Thoracic aorta (tissue), 2 donors: Measurements from ENCODE around the gene PPP1CA. TPM values are rescaled to one million over a fixed set of nuclear protein-coding genes. Genes with fewer than 3 reads are reported as not detected.
A peak's percentile ranks its signal among the peaks of the same experiment; 100 is the strongest.

Source experiments
- ATAC-seq: fragments of 150-250 bp; one replicate; pipeline ENCODE4 v1.8.0; 2017; ENCODE audit warnings: low read depth; ENCODE audit not compliant: insufficient number of reproducible peaks, low FRiP score
- DNase-seq: peaks from one replicate; pipeline ENCODE4 v3.0.0-alpha.2; 2020; ENCODE audit warnings: low spot score
- H3K27ac ChIP-seq, 2 donors: fragments of 200-600 bp; sonication (generic); 1 replicate in 1 of 2; 2 replicates in 1 of 2; pipeline ENCODE4 v1.5.1; 2016; ENCODE audit warnings: mild to moderate bottlenecking in 2 of 2, moderate library complexity in 2 of 2
- H3K27me3 ChIP-seq: fragments of 200-600 bp; sonication (generic); replicated peaks from 2 replicates; pipeline ENCODE4 v1.6.0; 2016; ENCODE audit warnings: mild to moderate bottlenecking; ENCODE audit not compliant: insufficient read depth
- H3K36me3 ChIP-seq: fragments of 200-600 bp; sonication (generic); one replicate; pipeline ENCODE4 v1.5.1; 2016
- H3K4me1 ChIP-seq, 2 donors: fragments of 200-600 bp; sonication (generic); 1 replicate in 1 of 2; 2 replicates in 1 of 2; pipeline versions ENCODE4 v1.5.1 to v1.6.0; 2016; ENCODE audit warnings: low read depth in 2 of 2, mild to moderate bottlenecking in 1 of 2; ENCODE audit not compliant: control insufficient read depth in 1 of 2
- H3K4me3 ChIP-seq: fragments of 200-600 bp; sonication (generic); 2 replicates; pipeline ENCODE4 v1.5.1; 2016; ENCODE audit warnings: mild to moderate bottlenecking
- H3K9me3 ChIP-seq: fragments of 200-600 bp; sonication (generic); 2 replicates; pipeline ENCODE4 v1.5.1; 2016
- total RNA-seq, 2 donors: library from RNA; depleted of rRNA; stranded (reverse); fragments of >200 nt; gene quantifications; one replicate each; pipeline versions ENCODE4 v1.1.0 to v1.2.3, GENCODE V29; 2016
- TF ChIP-seq, protein P1 (sequence below): fragments of 200-600 bp; sonication (generic); IDR thresholded peaks from one replicate; pipeline ENCODE4 v1.5.1; 2019; ENCODE audit warnings: antibody characterized with exemption

Gene PPP1CA
- total RNA-seq, 2 donors from 2014 or later: 74.4 to 77.8 TPM

DNA sequence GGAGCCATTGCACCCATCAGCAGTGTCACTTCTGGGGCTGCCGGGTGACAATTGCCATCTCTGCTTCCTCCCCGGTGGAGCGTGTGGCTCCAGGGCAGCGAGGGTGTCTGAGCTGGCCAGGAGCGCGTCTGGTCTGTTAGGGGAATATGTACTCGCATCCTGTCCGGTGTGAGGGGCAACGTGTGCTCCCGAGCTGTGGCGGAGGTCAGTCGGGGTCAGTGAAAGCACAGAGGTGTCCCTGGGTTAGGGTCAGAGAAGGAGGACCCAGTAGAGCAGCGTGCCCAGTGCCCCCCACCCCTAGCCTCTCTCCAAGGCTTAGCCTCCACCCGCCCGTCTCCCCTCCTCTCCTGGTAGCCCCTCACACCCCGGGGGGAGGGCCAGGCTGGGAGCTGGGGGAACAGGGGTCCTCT is 29.7 kb downstream of the PPP1CA start:
- Histone ChIP-seq H3K27ac (peak overlapping the region; percentile 72 to 92), H3K4me3 (peak overlapping the region; percentile 76), H3K9me3 (no peaks in the 10 kb centered on the region), H3K36me3 (no peaks in the 10 kb centered on the region), H3K4me1 (peaks cover 23 to 47% of the 10 kb centered on the region in 2 donors), H3K27me3 (no peaks in the 10 kb centered on the region)
- TF ChIP-seq, protein P1, sequence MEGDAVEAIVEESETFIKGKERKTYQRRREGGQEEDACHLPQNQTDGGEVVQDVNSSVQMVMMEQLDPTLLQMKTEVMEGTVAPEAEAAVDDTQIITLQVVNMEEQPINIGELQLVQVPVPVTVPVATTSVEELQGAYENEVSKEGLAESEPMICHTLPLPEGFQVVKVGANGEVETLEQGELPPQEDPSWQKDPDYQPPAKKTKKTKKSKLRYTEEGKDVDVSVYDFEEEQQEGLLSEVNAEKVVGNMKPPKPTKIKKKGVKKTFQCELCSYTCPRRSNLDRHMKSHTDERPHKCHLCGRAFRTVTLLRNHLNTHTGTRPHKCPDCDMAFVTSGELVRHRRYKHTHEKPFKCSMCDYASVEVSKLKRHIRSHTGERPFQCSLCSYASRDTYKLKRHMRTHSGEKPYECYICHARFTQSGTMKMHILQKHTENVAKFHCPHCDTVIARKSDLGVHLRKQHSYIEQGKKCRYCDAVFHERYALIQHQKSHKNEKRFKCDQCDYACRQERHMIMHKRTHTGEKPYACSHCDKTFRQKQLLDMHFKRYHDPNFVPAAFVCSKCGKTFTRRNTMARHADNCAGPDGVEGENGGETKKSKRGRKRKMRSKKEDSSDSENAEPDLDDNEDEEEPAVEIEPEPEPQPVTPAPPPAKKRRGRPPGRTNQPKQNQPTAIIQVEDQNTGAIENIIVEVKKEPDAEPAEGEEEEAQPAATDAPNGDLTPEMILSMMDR: no peak
- DNase-seq (no peak), ATAC-seq (no peak)

- DNase-seq (no peak), ATAC-seq (no peak)
- peak overlapping the region; percentile 76 for H3K4me3 ChIP-seq
- TF ChIP-seq, protein P1: peak; percentile 52
- no peaks in the 10 kb centered on the region for H3K36me3 ChIP-seq
- peak overlapping the region; percentile 3 to 92 for H3K27ac ChIP-seq
- H3K27me3 ChIP-seq: no peaks in the 10 kb centered on the region
- H3K4me1 ChIP-seq: peaks cover 25 to 52% of the 10 kb centered on the region in 2 donors
- no peaks in the 10 kb centered on the region for H3K9me3 ChIP-seq
Measured at GRCh38 chr11:67371189-67371910, 30.3 kb downstream of the PPP1CA start.

GRCh38 chr11:67370351-67371076 is 31.1 kb downstream of the PPP1CA start:
- Histone ChIP-seq H3K27ac (peak overlapping the region in 1 of 2 donors; percentile 21), H3K36me3 (no peaks in the 10 kb centered on the region), H3K4me1 (peaks cover 25 to 54% of the 10 kb centered on the region in 2 donors), H3K4me3 (no peak overlapping the region), H3K9me3 (no peaks in the 10 kb centered on the region), H3K27me3 (no peaks in the 10 kb centered on the region)
- DNase-seq (no peak), ATAC-seq (no peak)
- TF ChIP-seq, protein P1: no peak

- Histone ChIP-seq H3K27me3 (no peaks in the 10 kb centered on the region), H3K27ac (peak overlapping the region in 1 of 2 donors; percentile 27), H3K4me1 (peaks cover 24 to 51% of the 10 kb centered on the region in 2 donors), H3K4me3 (no peak overlapping the region), H3K9me3 (no peaks in the 10 kb centered on the region), H3K36me3 (peaks cover 1% of the 10 kb centered on the region)
- TF ChIP-seq, protein P1: no peak
- DNase-seq (no peak), ATAC-seq (no peak)
Measured at GRCh38 chr11:67369801-67370284, 31.8 kb downstream of the PPP1CA start.

DNA sequence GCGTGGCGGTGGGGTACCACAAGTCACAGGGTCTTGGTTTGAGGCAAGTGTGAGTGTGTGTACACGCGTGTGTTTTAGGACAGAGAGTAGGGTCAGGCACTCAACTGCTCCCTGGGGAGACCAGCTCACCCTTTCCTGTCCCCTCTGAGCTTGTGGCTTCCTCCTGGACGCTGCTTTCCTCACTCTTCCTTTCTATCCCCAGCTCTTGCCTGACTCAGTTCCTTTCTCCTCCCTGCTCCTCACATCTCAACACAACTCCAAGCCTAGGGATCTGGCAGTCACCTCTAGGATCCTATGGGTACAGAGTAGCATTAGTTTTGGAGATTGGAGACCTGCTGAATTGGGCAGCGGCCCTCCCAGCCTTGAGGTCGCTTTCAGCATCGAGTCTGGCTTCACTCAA is 32.4 kb downstream of the PPP1CA start:
- ATAC-seq (no peak), DNase-seq (no peak)
- Histone ChIP-seq H3K27ac (peak overlapping the region in 1 of 2 donors; percentile 27), H3K4me3 (no peak overlapping the region), H3K9me3 (no peaks in the 10 kb centered on the region), H3K27me3 (no peaks in the 10 kb centered on the region), H3K4me1 (peaks cover 20 to 46% of the 10 kb centered on the region in 2 donors), H3K36me3 (peaks cover 7% of the 10 kb centered on the region)
- TF ChIP-seq, protein P1: no peak
